Activated CD8-positive, alpha-beta T cell treated with anti-CD3 and anti-CD28 coated beads for 36 hours (primary cell): ENCODE measurements around the gene CTDSP1. TPM values are rescaled to one million over a fixed set of nuclear protein-coding genes. Genes with fewer than 3 reads are reported as not detected.
A peak's percentile ranks its signal among the peaks of the same experiment; 100 is the strongest.

Source experiments
- ATAC-seq: fragments of 200-7000 bp; cut with Tn5 transposase; one replicate; pipeline ENCODE4 v1.10.0; 2021; ENCODE audit warnings: mild to moderate bottlenecking, moderate library complexity
- CTCF ChIA-PET: fragments of 350-600 bp; sonication (Branson Sonifier 250); formaldehyde crosslinking; loops from one replicate; lab custom pipeline; 2021; ENCODE audit warnings: antibody characterized with exemption; lab: Charles Lee
- POLR2A ChIA-PET: fragments of 350-600 bp; sonication (Branson Sonifier 250); formaldehyde crosslinking; loops from one replicate; lab custom pipeline; 2021; ENCODE audit warnings: antibody characterized with exemption; lab: Charles Lee
- DNase-seq: peaks from one replicate; pipeline ENCODE4 v3.0.0-alpha.2; 2020
- H3K27ac Mint-ChIP-seq: one replicate; pipeline ENCODE4 v1.8.0; 2021; ENCODE audit warnings: mild to moderate bottlenecking, mixed read lengths
- H3K27me3 Mint-ChIP-seq: one replicate; pipeline ENCODE4 v1.8.0; 2021; ENCODE audit warnings: mixed read lengths
- H3K36me3 Mint-ChIP-seq: one replicate; pipeline ENCODE4 v1.8.0; 2021; ENCODE audit warnings: low read depth, mixed read lengths
- H3K4me1 Mint-ChIP-seq: one replicate; pipeline ENCODE4 v1.8.0; 2021; ENCODE audit warnings: low read depth, mixed read lengths
- H3K4me3 Mint-ChIP-seq: one replicate; pipeline ENCODE4 v1.8.0; 2021; ENCODE audit warnings: mild to moderate bottlenecking, moderate library complexity, mixed read lengths
- H3K9me3 Mint-ChIP-seq: one replicate; pipeline ENCODE4 v1.8.0; 2021; ENCODE audit warnings: mixed read lengths
- intact Hi-C: fragments of 100-400 bp; cut with micrococcal nuclease; formaldehyde crosslinking; loops from one replicate; pipeline ENCODE4 v1.10.0; 2022
- total RNA-seq, 2 experiments: library from RNA; stranded (reverse); gene quantifications; one replicate each; pipeline ENCODE4 v1.2.3, GENCODE V29; 2021
- TF ChIP-seq, protein P1 (sequence below): fragments of 200-600 bp; IDR thresholded peaks from one replicate; pipeline ENCODE4 v1.8.0; 2022; ENCODE audit warnings: antibody characterized with exemption, mild to moderate bottlenecking

The CTDSP1 gene, protein sequence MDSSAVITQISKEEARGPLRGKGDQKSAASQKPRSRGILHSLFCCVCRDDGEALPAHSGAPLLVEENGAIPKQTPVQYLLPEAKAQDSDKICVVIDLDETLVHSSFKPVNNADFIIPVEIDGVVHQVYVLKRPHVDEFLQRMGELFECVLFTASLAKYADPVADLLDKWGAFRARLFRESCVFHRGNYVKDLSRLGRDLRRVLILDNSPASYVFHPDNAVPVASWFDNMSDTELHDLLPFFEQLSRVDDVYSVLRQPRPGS
- total RNA-seq = 10 to 100 TPM; 85.8 to 94.7 TPM

DNA sequence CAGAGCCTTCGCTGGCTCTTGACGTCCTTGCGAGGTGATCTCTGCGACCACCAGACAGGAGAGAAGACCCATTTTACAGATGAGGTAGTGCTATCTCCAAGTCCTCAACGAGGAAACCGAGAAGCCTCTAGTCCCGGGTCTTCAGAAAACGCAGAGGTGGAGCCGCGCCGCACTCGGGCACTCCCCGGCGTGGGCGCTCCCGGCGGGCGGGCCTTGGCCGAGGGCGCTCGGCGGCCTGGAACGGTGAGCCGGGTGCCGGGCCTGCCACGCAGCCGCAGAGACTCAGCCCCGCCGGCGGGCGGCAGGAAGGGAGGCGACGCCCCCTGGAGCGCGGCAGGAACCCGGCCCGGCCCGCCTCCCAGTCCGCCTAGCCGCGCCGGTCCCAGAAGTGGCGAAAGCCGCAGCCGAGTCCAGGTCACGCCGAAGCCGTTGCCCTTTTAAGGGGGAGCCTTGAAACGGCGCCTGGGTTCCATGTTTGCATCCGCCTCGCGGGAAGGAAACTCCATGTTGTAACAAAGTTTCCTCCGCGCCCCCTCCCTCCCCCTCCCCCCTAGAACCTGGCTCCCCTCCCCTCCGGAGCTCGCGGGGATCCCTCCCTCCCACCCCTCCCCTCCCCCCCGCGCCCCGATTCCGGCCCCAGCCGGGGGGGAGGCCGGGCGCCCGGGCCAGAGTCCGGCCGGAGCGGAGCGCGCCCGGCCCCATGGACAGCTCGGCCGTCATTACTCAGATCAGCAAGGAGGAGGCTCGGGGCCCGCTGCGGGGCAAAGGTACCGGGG lies at the start of gene CTDSP1:
Gene CTDSP1 (plus strand): TSS at position 478 of the 776 bp plus-strand sequence. CDS start 223 bp downstream, at position 701.
- POLR2A ChIA-PET = interaction anchor here (0.6 to 2.0 kb wide), 7 partner anchors 98 to 273 kb away, joined by 3 to 6 read pairs (median 4); partner anchors contain the start of genes AAMP, BCS1L, PNKD and RNF25
- Mint-ChIP-seq H3K4me3 (peak within 1 kb of the TSS; percentile 86), H3K36me3 (peaks cover 22% of the 10 kb centered on the region), H3K9me3 (no peaks in the 10 kb centered on the region), H3K27ac (peak within 1 kb of the TSS; percentile 91), H3K27me3 (no peaks in the 10 kb centered on the region), H3K4me1 (peaks cover 36% of the 10 kb centered on the region)
- TF ChIP-seq, protein P1, sequence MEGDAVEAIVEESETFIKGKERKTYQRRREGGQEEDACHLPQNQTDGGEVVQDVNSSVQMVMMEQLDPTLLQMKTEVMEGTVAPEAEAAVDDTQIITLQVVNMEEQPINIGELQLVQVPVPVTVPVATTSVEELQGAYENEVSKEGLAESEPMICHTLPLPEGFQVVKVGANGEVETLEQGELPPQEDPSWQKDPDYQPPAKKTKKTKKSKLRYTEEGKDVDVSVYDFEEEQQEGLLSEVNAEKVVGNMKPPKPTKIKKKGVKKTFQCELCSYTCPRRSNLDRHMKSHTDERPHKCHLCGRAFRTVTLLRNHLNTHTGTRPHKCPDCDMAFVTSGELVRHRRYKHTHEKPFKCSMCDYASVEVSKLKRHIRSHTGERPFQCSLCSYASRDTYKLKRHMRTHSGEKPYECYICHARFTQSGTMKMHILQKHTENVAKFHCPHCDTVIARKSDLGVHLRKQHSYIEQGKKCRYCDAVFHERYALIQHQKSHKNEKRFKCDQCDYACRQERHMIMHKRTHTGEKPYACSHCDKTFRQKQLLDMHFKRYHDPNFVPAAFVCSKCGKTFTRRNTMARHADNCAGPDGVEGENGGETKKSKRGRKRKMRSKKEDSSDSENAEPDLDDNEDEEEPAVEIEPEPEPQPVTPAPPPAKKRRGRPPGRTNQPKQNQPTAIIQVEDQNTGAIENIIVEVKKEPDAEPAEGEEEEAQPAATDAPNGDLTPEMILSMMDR = no peak
- DNase-seq (peak; percentile 96), ATAC-seq (peak; percentile 34)
- intact Hi-C loops = loop anchor here (5.0 to 10.0 kb wide), 3 partner anchors 65 to 182 kb away; partner anchors contain the start of gene ARPC2
- CTCF ChIA-PET = interaction anchor here (1.5 kb wide), 1 partner anchor 98 kb away, joined by 6 read pairs; no protein-coding TSS in a partner anchor

DNA sequence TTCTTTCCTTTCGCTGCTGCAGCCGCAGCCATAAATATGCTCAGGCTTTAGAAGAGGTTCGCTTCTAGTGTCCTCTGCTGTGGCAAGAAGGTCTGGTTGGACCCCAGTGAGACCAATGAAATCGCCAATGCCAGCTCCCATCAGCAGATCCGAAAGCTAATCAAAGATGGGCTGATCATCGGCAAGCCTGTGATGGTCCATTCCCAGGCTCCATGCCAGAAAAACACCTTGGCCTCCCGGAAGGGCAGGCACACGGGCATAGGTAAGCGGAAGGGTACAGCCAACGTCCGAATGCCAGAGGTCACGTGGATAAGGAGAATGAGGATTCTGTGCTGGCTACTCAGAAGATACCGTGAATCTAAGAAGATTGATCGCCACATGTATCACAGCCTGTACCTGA lies 45.6 kb upstream of the CTDSP1 start:
- intact Hi-C loops = no loop called here
- DNase-seq (no peak), ATAC-seq (no peak)
- Mint-ChIP-seq H3K4me1 (no peaks in the 10 kb centered on the region), H3K36me3 (peaks cover 4% of the 10 kb centered on the region), H3K27me3 (no peaks in the 10 kb centered on the region), H3K4me3 (no peak overlapping the region), H3K9me3 (peaks cover 14% of the 10 kb centered on the region), H3K27ac (no peak overlapping the region)
- TF ChIP-seq, protein P1 = no peak
- POLR2A ChIA-PET = no interaction called here
- CTCF ChIA-PET = interaction anchor here (0.7 to 5.5 kb wide), 2 partner anchors 13 to 51 kb away, joined by 3 to 54 read pairs; no protein-coding TSS in a partner anchor

DNA sequence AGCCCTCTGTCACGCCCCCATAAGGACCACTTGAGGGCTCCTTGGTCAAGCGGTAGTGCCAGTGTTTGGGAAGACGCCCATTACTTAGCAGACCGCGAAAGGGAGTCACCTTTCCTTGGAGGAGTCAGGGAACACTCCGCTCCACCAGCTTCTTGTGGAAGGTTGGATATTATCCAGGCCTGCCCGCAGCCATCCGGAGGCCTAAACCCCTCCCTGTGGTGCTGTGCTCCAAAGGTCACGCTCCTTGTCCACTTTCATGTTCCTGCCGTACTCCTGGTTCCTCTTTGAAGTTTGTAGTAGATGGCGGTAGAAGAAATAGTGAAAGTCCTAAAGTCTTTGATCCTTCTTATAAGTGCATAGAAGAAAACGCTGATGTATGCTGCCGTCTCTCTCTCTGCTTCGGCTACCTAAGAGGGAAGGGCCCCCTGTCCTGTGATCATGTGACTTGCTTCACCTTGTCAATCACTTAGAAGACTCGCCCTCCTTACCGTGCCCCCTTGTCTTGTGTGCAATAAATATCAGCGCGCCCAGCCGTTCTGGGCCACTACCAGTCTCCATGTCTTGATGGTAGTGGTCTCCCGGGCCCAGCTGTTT lies 44.7 kb upstream of the CTDSP1 start:
- ATAC-seq = no peak
- intact Hi-C loops = no loop called here
- H3K4me3 Mint-ChIP-seq = no peak overlapping the region
- TF ChIP-seq, protein P1 = no peak
- H3K9me3 Mint-ChIP-seq = peaks cover 14% of the 10 kb centered on the region
- peaks cover 4% of the 10 kb centered on the region for H3K36me3 Mint-ChIP-seq
- CTCF ChIA-PET = interaction anchor here (0.7 to 5.5 kb wide), 5 partner anchors 12 to 59 kb away, joined by 3 to 54 read pairs (median 8); no protein-coding TSS in a partner anchor
- H3K27ac Mint-ChIP-seq = no peak overlapping the region
- POLR2A ChIA-PET = no interaction called here
- no peaks in the 10 kb centered on the region for H3K4me1 Mint-ChIP-seq
- no peaks in the 10 kb centered on the region for H3K27me3 Mint-ChIP-seq
- DNase-seq = no peak

DNA sequence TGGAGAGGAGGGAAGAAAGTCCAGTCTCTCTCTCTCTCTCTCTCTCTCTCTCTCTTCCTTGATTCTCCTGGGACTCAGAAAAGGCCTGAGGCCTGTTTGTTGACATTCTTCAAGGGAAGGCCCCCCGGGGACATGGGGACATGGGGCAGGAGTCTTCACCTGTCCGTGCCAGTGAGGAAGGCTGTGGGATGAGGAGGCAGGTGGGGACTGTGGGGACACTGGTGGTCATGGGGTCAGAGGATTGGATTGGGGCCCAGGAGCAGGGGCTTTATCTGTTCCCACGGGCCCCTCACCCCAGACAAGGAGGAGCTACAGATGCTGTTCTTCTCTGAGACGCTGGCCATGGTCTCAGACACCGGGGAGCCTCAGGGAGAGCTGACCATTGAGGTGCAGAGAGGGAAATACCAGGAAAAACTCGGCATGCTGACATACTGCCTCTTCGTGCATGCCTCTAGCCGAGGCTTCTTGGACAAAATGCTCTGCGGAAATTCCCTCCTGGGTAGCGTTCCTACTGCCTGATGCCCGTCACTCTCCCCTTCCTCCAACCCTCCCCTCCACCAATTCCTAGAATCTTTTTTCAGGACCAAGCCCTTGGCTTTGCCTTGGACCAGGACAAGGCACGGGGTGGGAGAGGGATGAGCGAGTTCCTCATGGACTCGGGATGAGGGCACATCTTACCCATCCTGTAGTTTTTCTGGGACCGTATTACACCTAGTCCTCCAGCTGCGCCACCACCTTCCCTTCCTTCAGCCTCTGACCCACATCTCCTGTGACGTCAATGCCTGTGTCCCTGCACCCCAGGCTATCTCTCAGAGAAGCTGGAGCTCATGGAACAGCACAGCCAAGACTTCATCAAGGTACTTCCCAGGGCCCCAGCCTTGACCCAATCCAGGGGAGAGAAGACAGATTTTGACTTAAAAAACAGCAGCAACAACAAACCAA lies 42.2 kb upstream of the CTDSP1 start:
- ChIA-PET CTCF (interaction anchor here (0.7 to 5.5 kb wide), 22 partner anchors 8 to 173 kb away, joined by 3 to 54 read pairs (median 8); partner anchors contain the start of genes AAMP, PNKD and TMBIM1), POLR2A (no interaction called here)
- Mint-ChIP-seq H3K27me3 (no peaks in the 10 kb centered on the region), H3K4me3 (no peak overlapping the region), H3K27ac (no peak overlapping the region), H3K4me1 (no peaks in the 10 kb centered on the region), H3K36me3 (no peaks in the 10 kb centered on the region), H3K9me3 (peaks cover 4% of the 10 kb centered on the region)
- ATAC-seq (no peak), DNase-seq (no peak)
- TF ChIP-seq, protein P1 = no peak
- intact Hi-C loops = no loop called here
